ENCODE measurements around the gene ABI2.
A peak's percentile ranks its signal among the peaks of the same experiment; 100 is the strongest.

The ABI2 gene

DNA sequence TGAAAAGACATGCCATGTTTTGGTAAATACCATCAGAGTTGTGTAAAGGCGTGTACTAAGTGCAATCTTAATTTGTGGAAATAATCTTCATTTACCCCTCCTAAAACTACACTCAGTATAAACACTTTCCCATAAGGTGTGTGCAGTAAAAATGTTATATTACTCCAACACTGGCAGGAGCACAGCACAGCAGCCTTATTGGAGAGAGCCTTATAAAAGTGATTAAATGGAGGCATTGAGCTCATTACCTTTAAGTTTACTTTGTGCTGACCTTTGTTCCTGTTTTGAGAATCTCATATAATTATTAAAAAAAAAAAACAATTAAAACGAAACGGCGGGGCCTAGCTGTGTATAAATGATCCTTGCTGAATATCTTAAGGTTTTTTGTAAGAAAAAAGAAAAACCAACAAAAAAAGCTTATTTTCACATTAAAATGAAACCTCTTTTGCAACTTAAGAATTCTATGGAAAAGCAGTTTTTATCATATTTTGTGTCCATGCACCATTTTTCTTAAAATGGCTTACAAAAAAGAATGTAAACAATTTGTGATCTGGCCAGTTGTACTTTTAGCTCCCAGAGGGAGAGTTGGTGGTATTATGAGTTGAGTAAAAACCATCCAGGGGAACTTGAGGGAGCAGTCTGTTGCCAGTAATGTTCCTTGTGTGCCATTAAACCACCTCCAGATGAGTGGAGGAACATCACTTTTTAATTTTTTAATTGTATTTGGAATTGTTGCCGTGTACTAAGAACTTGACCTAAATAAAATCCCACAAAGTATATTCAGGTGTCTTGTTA is 103.4 kb downstream of the ABI2 start:
- no peak for DNase-seq

DNA sequence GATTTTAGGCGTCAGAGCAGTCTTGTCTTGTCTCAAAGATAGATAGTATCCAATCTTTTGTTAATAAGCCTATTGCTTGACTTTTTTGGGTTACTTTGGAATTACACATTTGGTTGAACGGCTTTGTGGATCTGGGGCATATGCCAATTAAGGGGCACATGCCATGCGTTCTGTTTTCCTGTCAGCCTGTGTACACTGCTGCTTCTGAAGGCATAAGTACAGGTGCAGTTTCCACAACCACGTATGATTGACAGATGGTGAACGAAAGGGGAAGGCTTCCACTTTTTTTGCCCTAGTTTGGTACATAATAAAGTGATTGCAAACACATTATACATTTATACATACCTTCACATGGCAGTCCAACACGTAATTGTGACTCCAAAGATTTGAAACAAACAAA is 104.6 kb downstream of the ABI2 start:
- DNase-seq = no peak

DNA sequence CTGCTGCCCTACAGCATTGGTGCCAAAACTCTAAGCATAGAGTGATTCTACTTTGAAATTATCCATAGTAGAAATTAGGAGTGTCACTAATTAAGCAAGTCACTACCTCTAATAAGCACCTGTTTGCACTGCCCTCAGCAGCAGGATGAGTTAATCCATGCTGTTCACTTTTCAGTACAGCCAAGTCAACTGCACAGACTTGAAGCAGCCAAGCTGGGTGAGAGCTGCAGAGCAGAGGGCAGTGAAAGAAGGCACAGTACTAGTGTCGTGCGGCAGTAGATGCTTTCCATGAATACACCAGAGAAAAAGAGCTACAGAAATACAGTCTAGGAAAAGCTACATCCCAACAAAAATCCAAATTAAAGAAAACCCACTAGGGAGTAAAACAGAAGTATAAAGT is 108.3 kb downstream of the ABI2 start:
- no peak for DNase-seq

DNA sequence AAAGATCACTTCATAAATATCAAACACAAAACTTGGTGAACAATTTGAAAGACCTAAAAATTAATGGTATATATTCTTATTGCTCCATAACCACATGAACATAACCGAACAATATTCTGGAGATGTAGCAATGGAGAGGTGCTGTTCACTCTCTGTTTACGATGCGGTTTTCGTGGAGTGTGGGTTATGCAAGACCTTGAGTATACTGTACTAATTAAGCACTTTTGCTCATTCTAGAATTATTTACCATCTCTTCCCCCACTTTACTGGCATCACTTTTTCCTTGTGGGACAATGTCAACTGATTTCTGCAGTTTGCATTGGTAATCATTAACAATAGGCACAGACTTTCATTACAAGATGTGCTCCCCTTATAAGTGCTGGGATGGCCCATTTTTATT is 109.3 kb downstream of the ABI2 start:
- DNase-seq = no peak

DNA sequence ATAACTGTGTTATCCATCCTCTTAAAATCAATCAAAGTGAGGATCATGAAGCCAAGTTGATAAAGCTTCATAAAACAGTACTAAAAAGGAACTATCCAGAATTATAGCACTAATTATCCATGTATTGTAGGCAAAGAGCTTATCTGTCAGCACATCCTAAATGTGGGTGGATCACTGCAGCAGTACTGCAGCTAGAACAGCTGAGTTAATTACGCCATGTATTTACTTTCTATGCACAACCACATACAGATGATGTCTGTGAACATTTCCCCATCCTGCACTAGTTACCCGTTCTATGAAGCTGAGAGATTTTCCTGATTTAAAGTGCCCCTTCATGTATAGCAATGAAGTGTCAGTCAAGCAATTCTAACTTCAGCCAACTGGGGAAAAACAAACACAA is 110.3 kb downstream of the ABI2 start:
- no peak for DNase-seq

DNA sequence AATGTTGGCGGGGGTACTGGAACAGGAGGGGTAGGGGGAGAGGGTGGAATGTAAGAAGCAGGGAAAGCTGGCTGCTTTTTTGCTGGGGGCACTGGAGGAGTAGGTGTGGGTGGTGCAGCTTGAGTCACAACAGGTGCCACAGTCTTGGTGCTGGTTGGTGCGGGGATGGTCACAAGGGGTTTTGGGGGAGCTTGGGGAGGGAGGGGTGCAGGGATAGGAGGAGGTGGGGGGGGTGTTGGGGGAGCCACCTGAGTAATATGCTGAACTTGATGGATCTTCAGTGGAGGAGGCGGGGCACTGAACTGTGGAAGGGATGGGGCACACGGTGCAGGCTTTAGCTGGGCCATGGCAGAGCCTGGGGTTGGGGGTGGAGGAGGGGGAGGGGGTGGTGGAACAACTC is 112.5 kb downstream of the ABI2 start:
- DNase-seq = no peak

DNA sequence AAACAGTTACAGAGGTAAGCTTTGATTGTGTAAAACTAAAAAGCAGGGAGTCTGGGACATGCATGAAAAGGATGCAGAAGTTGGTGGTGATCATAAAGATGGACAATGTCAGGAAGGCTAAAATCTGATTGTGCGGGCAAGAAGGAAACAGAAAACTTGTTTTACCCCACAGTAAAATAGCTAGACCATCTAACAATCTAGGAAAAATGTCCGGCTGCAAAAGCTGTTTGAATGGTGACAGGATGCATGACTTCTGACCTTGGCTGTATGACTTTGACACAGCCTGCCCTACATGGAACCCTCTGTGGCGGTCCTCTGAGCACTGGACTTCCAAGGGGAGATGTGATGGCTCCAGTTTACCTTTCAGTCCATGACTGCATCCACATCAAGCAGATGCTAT is 113.3 kb downstream of the ABI2 start:
- no peak for DNase-seq

DNA sequence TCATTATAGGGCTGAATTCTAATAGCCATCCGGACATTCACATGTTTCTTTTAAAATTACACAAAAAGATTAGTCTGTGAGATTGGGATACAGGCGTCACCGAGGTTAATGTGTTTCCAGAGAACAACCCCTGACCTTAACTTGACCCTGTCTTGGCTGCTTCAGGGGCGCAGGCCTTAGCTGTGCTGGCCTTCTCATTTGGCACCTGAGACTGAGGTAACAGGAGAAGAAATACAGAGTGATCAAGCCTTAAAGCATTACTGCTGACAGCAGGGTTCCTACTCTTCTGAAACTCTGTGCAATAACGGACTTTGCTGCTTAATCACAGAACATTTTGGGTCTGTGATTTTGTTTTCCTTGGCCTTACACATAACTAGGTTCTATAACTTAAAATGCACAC is 114.3 kb downstream of the ABI2 start:
- DNase-seq = no peak

DNA sequence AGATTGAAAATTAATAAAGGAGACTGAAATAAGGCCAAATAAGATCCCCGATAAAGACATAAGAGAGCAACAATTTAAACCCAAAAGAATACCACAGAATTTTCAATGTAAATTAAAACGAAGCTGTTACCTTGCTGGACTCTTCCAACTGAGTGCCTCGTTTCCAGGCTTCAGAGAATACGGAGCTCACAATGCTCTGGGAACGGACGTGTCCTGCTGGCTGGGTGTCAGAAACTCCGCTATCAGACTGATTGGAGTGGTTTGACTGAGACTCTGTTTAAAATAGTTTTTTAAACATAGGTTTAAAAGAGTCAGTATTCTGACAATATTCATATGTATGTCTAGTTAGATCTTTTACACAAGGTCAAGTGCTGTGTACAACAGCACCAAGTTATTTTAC is 116.5 kb downstream of the ABI2 start:
- no peak for DNase-seq

DNA sequence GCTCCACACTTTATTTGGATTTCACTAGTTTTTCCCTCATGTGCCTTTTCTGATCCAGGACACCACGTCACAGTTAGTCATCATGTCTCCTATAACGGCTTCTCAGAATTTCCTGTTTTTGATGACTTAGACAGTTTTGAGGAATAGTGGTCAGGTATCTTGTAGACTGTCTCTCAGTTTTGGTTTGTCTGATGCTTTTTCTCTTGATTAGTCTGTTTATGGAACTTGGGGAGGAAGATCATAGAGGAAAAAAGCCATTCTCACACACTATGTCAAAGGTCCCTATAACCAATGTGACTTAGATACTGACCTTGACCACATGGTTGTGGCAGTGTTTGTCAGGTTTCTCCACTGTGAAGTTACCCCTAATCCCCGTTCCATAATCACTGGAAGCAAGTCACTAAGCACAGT is 117.9 kb downstream of the ABI2 start:
- DNase-seq = no peak

DNA sequence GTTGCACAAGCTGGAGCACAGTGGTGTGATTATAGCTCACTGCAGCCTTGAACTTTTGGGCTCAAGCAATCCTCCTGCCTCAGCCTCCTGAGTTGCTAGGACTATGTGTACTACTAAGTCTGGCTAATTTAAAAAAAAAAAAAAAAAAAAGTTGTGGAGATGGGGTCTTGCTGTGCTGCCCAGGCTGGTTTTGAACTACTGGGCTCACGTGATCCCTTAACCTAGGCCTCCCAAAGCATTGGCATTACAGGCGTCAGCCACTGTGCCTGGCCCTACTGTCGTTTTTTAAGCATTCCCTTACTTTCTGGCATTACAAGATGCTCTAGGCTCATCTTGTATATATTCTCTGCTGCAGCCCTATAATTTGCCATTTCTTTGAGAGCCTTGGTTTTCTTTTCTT is 118.6 kb downstream of the ABI2 start:
- no peak for DNase-seq

DNA sequence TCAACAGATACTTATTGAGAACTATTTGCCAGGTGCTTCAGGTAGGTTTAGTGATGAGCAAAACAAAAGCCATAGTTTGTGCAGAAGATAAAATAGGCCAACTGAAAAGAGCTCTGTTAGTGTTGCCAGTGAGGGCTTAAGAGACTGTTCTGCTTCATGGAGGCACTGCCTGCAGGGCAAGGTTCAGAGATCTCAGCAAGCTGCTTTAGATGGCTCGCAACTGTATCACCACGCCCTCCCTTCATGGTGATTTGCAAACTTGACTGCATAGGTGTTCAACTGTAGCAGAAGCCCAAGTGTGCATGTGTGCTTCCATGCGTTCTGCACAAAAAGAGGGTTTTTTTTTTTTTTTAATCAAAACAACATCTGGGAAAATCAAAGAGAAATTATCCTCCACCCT is 122.4 kb downstream of the ABI2 start:
- no peak for DNase-seq

DNA sequence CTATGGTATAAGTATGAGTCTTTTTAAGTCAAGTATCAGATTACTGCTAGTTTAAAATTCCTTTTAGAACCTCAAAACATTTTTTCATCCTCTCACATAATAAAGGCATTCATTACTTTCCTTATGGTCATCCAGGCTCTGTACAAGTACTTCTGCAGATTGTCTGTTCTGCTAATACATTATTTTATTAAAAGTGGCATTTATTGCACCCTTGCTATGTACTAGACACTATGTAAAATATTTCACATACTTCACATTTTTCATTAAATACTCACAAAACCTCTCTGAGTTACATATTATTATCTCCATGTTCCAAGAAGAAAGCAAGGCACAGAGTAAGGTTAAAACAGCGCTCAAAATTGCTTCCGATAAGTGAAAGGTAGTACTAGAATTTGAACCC is 122.8 kb downstream of the ABI2 start:
- no peak for DNase-seq

DNA sequence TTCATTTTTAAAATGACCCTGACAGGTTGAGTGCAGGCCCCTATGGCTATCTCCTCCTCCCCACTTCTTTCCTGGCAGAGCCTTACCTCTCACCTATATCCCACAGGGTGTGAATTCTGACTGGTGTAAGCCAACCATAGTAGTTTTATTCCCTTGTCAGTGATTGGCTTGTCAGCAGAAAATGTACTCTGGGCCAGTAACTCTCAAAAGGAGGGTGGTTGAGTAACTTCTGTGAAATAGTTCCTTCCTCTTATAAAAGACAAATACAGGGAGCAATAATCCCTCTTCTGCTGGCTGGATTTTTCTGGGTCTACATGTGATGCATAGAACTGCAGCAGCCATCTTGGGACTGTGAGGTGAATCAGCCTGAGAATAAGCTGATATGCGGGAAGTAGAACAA is 123.5 kb downstream of the ABI2 start:
- no peak for DNase-seq

DNA sequence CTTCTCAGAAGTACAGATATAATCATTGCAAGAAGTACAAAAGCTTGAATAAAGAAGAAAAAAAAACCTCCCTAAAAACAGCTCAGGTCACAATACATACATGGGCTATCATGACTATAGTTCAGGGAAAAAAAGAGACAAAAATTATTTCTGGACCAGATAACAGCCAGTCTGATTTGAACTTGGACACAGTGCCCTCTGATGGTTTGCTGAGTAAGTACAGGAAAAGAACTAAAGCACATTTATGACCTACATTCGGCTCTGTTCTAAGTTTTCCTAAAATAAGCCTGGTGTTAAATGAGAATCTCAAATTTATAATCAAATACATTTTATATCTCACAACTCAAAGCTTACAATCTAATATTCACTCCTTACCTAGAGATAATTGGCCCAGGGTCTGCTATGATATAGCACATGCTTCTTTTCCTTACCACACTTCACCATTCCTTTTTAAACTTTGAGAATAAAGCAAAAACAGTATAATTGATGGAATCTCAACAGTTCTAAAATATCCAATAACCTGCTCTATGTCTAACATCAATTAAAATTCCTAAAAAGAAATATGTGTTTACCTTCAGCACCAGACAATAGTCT is 125.8 kb downstream of the ABI2 start:
- DNase-seq = peak; percentile 17

DNA sequence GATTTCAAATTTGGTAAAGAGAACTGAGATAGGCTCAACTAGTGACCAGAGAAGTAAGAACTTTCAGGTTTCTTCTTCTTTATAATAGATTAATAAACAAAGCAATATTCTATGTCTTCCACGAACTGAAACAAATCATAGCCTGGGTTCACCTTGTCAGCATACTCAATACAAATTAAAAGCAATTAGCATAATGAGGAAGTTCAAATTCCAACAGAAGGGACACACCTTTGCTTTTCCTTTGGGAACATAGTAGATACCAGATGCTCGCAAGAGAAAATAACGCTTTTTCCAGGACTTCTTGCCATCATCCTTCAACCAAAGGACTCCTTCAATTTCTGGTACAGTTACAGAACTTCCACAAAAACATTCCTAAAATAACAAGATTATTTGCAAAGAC is 127.0 kb downstream of the ABI2 start:
- no peak for DNase-seq

DNA sequence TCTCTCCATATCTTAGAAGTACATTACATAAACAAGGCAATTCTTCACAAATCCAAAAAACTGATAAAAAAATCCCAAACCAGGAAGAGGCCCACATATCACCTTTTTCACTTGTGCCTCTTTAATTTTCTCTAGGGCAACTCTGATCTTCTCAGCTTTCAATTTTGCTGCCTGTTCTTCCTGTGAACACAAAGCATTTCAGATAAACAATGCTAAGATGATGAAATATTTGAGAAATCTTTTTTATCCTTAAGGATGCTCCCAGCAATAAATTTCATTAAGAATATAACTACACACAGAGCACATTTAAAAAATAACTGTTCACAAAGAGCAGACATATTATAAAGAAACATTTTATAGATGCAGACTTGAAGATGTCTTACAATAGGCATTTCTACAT is 133.6 kb downstream of the ABI2 start:
- DNase-seq = no peak

DNA sequence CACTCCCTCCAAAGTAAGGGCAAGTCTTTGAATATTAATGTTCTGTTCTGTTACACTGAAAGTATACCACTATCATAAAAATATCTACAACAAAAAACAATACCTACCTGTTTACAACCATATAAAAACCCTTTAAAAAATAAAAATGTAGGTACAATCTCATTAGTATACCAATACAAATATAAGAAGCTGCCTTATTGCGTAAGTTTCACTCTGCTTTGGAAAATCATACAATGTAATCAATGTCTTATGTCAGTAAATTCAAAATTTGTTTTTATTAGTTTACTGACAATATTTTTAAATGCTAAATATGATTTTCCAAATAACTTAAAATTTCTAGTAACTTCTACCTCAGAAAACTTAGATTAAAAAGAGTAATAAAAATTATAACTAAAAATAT is 134.1 kb downstream of the ABI2 start:
- no peak for DNase-seq

DNA sequence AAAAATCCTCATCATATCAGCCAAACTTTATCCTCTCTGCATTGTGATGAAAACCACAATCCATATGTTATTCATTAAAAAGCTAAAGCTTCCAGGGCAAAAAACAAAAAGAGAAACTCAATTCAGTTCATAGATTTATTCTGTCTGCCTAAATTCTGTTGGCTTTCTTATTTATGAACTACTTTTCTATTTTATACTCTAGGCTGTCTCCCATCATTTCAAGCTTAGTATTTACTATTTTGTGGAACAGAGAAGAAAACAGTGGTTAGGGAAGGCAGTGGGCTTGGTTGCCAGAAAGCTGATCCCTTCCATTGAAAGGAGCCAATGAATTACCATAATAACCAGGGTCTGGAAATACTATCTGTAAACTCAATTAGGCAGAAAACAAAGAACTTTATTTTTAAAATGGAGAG is 135.1 kb downstream of the ABI2 start:
- no peak for DNase-seq

DNA sequence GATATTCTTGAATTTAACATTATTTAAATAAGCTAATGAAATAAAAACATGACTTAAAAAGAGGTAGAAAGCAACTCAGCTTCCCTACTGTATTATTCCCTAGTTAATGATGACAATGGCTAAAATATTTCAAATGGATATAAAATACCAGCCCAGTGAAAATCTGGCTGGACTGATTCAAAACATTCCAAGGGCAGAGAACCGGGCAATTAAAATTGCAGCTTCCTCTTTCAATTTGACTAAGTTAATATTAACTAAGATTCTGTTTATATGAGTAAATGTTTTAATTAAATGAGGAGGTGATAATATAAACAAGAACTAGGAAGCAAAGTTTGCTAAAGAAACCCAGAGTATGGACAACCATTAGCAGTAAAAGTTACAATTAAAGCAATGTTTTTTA is 141.4 kb downstream of the ABI2 start:
- DNase-seq = no peak

DNA sequence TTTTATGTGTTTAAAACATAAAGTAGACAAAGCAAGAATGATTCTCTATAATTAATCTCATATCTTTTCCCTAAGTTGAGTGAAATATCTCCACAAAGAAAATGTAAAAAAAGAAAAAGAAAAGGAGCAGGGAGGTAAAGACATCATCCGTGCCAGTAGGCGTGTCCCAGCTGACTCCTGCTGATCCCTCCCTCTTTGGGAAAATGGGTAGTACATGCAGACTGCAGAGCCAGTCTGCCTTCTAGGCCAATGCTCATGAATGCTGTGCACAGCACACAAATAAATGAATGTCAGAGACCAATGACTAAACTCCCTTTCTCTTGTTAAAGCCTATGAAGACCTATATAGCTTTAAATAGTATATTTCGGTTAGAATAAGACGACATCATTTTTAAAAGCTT is 142.2 kb downstream of the ABI2 start:
- no peak for DNase-seq

DNA sequence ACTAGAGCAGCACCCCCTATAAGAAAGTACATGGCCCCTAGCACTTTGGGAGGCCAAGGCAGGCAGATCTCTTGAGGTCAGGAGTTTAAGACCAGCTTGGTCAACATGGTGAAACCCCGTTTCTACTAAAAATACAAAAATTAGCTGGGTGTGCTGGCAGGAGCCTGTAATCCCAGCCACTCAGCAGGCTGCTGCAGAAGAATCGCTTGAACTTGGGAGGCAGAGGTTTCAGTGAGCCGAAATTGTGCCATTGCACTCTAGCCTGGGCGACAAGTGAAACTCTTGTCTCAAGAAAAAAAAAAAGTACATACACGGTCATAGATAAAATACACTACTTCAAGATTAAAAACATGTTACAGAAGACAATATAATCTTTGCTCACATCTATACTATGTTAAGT is 143.1 kb downstream of the ABI2 start:
- DNase-seq = no peak

DNA sequence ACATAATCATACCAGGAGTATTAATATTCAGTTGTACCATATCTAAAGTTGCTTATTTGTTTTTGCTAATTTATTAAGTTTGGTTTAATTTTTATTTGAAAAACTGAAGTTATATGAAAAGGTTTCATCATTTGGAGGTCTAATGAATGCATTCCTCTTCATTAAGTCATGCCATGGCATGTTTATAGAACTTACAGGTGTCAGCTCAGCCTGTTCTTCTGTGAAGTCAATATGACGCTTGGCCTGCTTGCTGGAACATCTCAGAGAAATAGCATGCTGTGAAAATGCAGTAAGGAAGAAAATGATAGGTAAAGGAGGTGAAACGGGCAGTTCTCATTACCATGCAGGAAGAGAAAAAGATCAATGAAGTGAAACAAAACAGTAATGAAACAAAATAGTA is 148.7 kb downstream of the ABI2 start:
- DNase-seq = no peak

DNA sequence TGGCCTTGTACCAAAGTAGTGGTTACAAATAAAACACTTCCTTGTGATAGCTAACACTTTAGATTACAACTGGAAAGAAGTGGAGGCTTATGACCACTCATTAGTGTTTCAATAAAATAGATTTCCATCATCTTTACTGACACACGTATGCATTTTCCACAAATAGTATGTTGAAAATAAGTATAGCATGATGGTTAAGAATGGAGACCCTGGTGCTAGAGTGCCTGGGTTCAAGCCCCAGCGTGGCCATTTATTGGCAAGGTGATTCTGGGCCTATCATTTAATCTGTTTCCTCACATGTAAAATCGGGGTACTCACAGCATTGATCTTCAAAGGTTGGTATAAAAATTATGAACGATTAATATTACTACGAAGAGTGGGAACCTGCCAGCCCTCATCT is 152.4 kb downstream of the ABI2 start:
- DNase-seq = no peak

Measured in activated gamma-delta T cell treated with Interleukin-2 at 50 U/mL for 16 hours (primary cell).